AG04449 (cell line): Measurements from ENCODE around the gene SKAP1.

ENCODE experiments used
- CTCF ChIA-PET: fragments of 350-600 bp; formaldehyde crosslinking; extraction: SDS; loops from one replicate; lab custom pipeline; 2021; ENCODE audit warnings: antibody characterized with exemption; lab: Yijun Ruan, JAX
- POLR2A ChIA-PET: fragments of 400-600, 350-600 bp; formaldehyde crosslinking; extraction: SDS; loops from one replicate; lab custom pipeline; 2020; ENCODE audit warnings: antibody characterized with exemption, inconsistent platforms; lab: Yijun Ruan, JAX
- DNase-seq: peaks from one replicate; pipeline ENCODE4 v3.0.0-alpha.2; 2010; ENCODE audit warnings: low read depth, low spot score
- H3K4me3 ChIP-seq: 2 replicates; pipeline ENCODE4 v1.5.1; 2011; ENCODE audit warnings: low read depth, mild to moderate bottlenecking, control low read depth, low read length
- CTCF ChIP-seq: IDR thresholded peaks from one replicate; pipeline ENCODE4 v1.5.1; 2011; ENCODE audit warnings: mild to moderate bottlenecking, moderate library complexity, low read length, control low read depth, inconsistent platforms; ENCODE audit not compliant: insufficient read depth; ENCODE audit errors: missing control alignments

SKAP1 gene

GRCh38 chr17:48240122-48240521, 189.9 kb downstream of the SKAP1 start:
- TF ChIP-seq CTCF, result no peak
- DNase-seq, result no peak
- ChIA-PET POLR2A (no interaction called here), CTCF (interaction anchor here (1.3 to 7.9 kb wide), 2 partner anchors 14 to 20 kb away, joined by 3 to 31 read pairs; no protein-coding TSS in a partner anchor)
- no peak overlapping the region for H3K4me3 ChIP-seq

GRCh38 chr17:48239603-48239995, 190.4 kb downstream of the SKAP1 start:
- no peak for TF ChIP-seq CTCF
- no peak for DNase-seq
- no peak overlapping the region for H3K4me3 ChIP-seq
- ChIA-PET POLR2A (no interaction called here), CTCF (interaction anchor here (1.0 to 1.4 kb wide), 4 partner anchors 11 to 24 kb away, joined by 3 to 4 read pairs (median 3); no protein-coding TSS in a partner anchor)

- ChIA-PET POLR2A (no interaction called here), CTCF (interaction anchor here (1.0 to 1.4 kb wide), 6 partner anchors 12 to 23 kb away, joined by 3 to 4 read pairs (median 3); no protein-coding TSS in a partner anchor)
- no peak for DNase-seq
- no peak overlapping the region for H3K4me3 ChIP-seq
- no peak for TF ChIP-seq CTCF
These were observed 190.9 kb downstream of the SKAP1 start for GRCh38 chr17:48238933-48239602.

GRCh38 chr17:48237456-48237855, 192.6 kb downstream of the SKAP1 start:
- no peak overlapping the region for H3K4me3 ChIP-seq
- CTCF ChIA-PET, result no interaction called here
- TF ChIP-seq CTCF, result no peak
- POLR2A ChIA-PET, result no interaction called here
- DNase-seq, result no peak

- DNase-seq, result no peak
- POLR2A ChIA-PET, result no interaction called here
- H3K4me3 ChIP-seq, result no peak overlapping the region
- no peak for TF ChIP-seq CTCF
- CTCF ChIA-PET, result interaction anchor here (1.4 kb wide), 1 partner anchor 382 kb away, joined by 4 read pairs; no protein-coding TSS in a partner anchor
These were observed 193.3 kb downstream of the SKAP1 start for GRCh38 chr17:48236681-48237134.

GRCh38 chr17:48234922-48235321, 195.1 kb downstream of the SKAP1 start:
- H3K4me3 ChIP-seq, result no peak overlapping the region
- POLR2A ChIA-PET, result no interaction called here
- TF ChIP-seq CTCF, result no peak
- CTCF ChIA-PET, result interaction anchor here (0.5 to 2.7 kb wide), 4 partner anchors 20 to 372 kb away, joined by 3 to 16 read pairs (median 4); no protein-coding TSS in a partner anchor
- no peak for DNase-seq
